Chondrocyte (in vitro differentiated cells): Measurements from ENCODE around the gene NUP50. TPM values are rescaled to one million over a fixed set of nuclear protein-coding genes. Genes with fewer than 3 reads are reported as not detected.

Source experiments
- DNase-seq: peaks from one replicate; pipeline ENCODE4 v3.0.0; 2021; ENCODE audit warnings: mixed read lengths, low spot score
- H3K27ac Mint-ChIP-seq: one replicate; pipeline ENCODE4 v1.8.0; 2021; ENCODE audit warnings: mild to moderate bottlenecking, moderate library complexity, mixed read lengths; ENCODE audit not compliant: unreplicated experiment
- H3K27me3 Mint-ChIP-seq: 2 replicates; pipeline ENCODE4 v1.8.0; 2021; ENCODE audit warnings: low read depth, mixed read lengths
- H3K36me3 Mint-ChIP-seq: 2 replicates; pipeline ENCODE4 v1.8.0; 2021; ENCODE audit warnings: low read depth, mixed read lengths
- H3K4me1 Mint-ChIP-seq: 2 replicates; pipeline ENCODE4 v1.8.0; 2021; ENCODE audit warnings: low read depth, mild to moderate bottlenecking, mixed read lengths
- H3K4me3 Mint-ChIP-seq: one replicate; pipeline ENCODE4 v1.8.0; 2021; ENCODE audit warnings: mild to moderate bottlenecking, moderate library complexity, mixed read lengths; ENCODE audit not compliant: unreplicated experiment
- H3K9me3 Mint-ChIP-seq: 2 replicates; pipeline ENCODE4 v1.8.0; 2021; ENCODE audit warnings: low read depth, mixed read lengths
- total RNA-seq: library from RNA; stranded (reverse); gene quantifications from 3 replicates; pipeline ENCODE4 v1.2.1, GENCODE V29; 2021
- TF ChIP-seq, protein P1 (sequence below): fragments of 200-600 bp; sonication (generic); IDR thresholded peaks from 2 replicates; pipeline ENCODE4 v1.5.0; 2021; ENCODE audit warnings: antibody characterized with exemption, mild to moderate bottlenecking, moderate library complexity

Gene NUP50
- total RNA-seq, 1 donor from 2014 or later = 44.1 TPM

DNA sequence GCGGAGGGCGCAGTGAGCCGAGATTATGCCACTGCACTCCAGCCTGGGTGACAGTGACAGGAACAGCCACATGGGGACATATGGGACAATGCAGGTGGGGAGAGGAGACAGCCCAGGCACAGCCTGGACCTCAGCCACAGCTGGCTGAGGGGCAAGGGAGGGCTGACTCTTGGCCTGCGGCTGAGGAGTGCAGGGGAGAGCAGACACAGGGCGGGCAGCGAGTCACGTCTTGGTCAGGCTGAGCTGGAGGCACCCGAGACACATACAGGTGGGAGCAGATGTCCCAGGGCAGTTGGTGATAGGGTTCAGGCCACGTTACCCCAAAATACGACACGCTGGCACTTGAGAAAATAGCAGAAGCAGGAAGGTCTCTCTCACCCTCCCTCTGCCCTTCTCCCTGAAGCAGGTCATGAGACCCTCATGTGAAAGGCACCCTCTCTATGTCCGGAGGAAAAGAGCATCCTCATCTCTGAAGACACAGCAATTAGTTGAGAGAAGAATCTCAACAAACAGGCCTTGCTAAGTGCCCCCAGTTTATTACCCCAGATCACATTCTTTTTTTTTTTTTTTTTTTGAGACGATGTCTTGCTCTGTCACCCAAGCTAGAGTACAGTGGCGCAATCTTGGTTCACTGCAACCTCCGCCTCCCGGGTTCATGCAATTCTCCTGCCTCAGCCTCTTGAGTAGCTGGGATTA lies 66.4 kb downstream of the NUP50 start:
- no peak for DNase-seq
- Mint-ChIP-seq H3K27ac (no peak overlapping the region), H3K4me3 (no peak overlapping the region), H3K36me3 (no peaks in the 10 kb centered on the region), H3K4me1 (peaks cover 20% of the 10 kb centered on the region), H3K9me3 (no peaks in the 10 kb centered on the region), H3K27me3 (no peaks in the 10 kb centered on the region)
- TF ChIP-seq, protein P1, sequence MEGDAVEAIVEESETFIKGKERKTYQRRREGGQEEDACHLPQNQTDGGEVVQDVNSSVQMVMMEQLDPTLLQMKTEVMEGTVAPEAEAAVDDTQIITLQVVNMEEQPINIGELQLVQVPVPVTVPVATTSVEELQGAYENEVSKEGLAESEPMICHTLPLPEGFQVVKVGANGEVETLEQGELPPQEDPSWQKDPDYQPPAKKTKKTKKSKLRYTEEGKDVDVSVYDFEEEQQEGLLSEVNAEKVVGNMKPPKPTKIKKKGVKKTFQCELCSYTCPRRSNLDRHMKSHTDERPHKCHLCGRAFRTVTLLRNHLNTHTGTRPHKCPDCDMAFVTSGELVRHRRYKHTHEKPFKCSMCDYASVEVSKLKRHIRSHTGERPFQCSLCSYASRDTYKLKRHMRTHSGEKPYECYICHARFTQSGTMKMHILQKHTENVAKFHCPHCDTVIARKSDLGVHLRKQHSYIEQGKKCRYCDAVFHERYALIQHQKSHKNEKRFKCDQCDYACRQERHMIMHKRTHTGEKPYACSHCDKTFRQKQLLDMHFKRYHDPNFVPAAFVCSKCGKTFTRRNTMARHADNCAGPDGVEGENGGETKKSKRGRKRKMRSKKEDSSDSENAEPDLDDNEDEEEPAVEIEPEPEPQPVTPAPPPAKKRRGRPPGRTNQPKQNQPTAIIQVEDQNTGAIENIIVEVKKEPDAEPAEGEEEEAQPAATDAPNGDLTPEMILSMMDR = no peak

DNA sequence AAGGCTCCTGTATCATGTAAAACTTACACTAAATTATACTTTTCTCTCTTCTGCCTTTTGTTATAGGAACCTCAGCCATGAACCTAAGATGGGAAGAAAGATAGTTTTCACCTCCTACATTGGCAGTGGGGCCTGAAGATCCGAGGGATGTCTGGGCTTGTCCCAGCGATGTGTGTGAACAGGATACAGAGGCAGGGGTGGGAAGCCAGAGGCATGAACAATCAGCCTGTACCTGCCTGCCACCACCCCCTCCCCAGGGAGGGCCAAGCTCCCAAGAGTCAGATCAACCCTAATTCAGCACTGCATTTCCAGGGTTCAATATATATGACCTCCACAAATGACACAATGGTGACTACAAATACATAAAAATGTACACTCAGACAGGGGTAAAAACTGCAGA lies 67.6 kb downstream of the NUP50 start:
- TF ChIP-seq, protein P1 = no peak
- DNase-seq = no peak
- no peak overlapping the region for H3K4me3 Mint-ChIP-seq
- H3K27me3 Mint-ChIP-seq = no peaks in the 10 kb centered on the region
- peaks cover 12% of the 10 kb centered on the region for H3K4me1 Mint-ChIP-seq
- no peak overlapping the region for H3K27ac Mint-ChIP-seq
- no peaks in the 10 kb centered on the region for H3K9me3 Mint-ChIP-seq
- H3K36me3 Mint-ChIP-seq = no peaks in the 10 kb centered on the region

GRCh38 chr22:45233386-45233785 lies 69.7 kb downstream of the NUP50 start:
- no peaks in the 10 kb centered on the region for H3K9me3 Mint-ChIP-seq
- no peaks in the 10 kb centered on the region for H3K27me3 Mint-ChIP-seq
- TF ChIP-seq, protein P1 = no peak
- H3K36me3 Mint-ChIP-seq = peaks cover 1% of the 10 kb centered on the region
- peaks cover 9% of the 10 kb centered on the region for H3K4me1 Mint-ChIP-seq
- no peak for DNase-seq
- no peak overlapping the region for H3K27ac Mint-ChIP-seq
- no peak overlapping the region for H3K4me3 Mint-ChIP-seq

DNA sequence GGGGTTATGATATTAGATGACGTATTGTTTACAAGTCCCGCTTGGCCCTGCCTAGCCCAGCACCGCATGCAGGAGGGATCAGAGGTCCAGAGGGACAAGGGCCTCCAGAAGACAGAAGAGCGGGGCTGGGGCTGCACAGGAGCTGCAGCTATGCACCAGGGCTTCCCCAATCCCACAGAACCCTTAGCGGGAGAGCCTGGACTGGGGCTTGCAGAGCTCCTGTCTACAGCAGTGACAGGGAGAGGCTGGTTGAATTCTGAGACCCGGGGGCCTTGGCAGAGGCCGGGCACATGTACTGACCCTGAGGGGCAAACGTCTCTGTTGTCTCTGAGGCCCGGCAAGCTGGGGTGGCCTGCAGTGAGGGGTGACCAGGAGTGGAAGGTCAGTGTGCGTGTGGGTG lies 70.1 kb downstream of the NUP50 start:
- H3K4me1 Mint-ChIP-seq = peaks cover 11% of the 10 kb centered on the region
- no peak overlapping the region for H3K27ac Mint-ChIP-seq

GRCh38 chr22:45235101-45235777 lies 71.5 kb downstream of the NUP50 start:
- H3K4me1 Mint-ChIP-seq = peaks cover 21% of the 10 kb centered on the region
- H3K9me3 Mint-ChIP-seq = no peaks in the 10 kb centered on the region
- H3K27ac Mint-ChIP-seq = no peak overlapping the region
- H3K27me3 Mint-ChIP-seq = no peaks in the 10 kb centered on the region
- no peak for DNase-seq
- no peak overlapping the region for H3K4me3 Mint-ChIP-seq
- H3K36me3 Mint-ChIP-seq = peaks cover 3% of the 10 kb centered on the region
- TF ChIP-seq, protein P1 = no peak

More for the DNA sequence above, 70.1 kb downstream of the NUP50 start:
- TF ChIP-seq, protein P1 = no peak
- Mint-ChIP-seq H3K9me3 (no peaks in the 10 kb centered on the region), H3K4me3 (no peak overlapping the region), H3K27me3 (no peaks in the 10 kb centered on the region), H3K36me3 (peaks cover 3% of the 10 kb centered on the region)
- DNase-seq = no peak
